ENCODE results near the gene CAMK2A.

CAMK2A gene

DNA sequence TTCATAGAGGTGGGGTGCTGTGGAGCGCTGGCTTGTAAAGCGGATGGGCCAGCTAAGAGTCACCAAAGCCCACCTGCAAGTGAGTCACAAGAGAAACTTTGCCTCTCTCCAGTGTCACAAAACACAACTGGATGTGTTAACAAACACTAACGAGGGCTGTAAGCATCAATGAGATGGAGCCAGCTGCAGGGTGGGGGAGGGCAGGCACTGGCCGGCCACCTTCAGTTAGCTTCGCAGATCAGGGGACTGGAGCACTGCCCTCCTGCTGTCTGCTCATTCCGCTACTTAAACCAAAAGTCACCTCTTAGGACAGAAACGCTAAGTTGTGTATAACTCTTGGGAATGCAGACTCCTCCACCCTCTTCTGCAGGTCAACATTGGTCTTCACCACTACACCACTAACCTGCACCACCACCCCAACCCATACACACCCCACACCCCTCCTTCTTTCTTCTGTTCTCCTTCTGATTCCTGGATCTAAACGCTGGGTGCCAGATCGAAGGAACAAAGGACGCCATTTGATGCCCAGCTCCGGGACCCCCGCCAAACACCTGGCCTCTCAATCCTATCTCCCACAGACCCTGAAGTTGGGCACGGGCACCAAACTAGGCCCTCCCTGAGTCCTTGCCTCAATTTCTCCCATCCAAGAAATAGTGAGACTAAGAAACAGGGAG lies 11.1 kb upstream of the CAMK2A start:
- Histone ChIP-seq H3K79me2 (ENCODE audit: insufficient read depth, low read length) (no peaks in the 10 kb centered on the region), H4K20me1 (ENCODE audit: low read depth, low read length) (no peaks in the 10 kb centered on the region), H3K27ac (ENCODE audit: low read depth, low read length) (no peak overlapping the region), H3K4me2 (ENCODE audit: low read depth, low read length, poor library complexity, severe bottlenecking) (no peak overlapping the region), H3K9me3 (ENCODE audit: insufficient read depth, low read length) (no peaks in the 10 kb centered on the region), H3K9me2 (replicated peaks; ENCODE audit: insufficient read depth, low read length) (no peaks in the 10 kb centered on the region), H3K4me3 (ENCODE audit: insufficient read depth, low read length, poor library complexity, severe bottlenecking) (no peak overlapping the region), H3K27me3 (ENCODE audit: low read length) (no peaks in the 10 kb centered on the region), H3K36me3 (ENCODE audit: low read length) (no peaks in the 10 kb centered on the region), H3F3A (ENCODE audit: insufficient read depth) (no peaks in the 10 kb centered on the region), H3K9ac (ENCODE audit: low read length) (no peak overlapping the region), H2AFZ (ENCODE audit: low read depth, low read length, severe bottlenecking) (no peak overlapping the region)
- TF ChIP-seq, protein P1, sequence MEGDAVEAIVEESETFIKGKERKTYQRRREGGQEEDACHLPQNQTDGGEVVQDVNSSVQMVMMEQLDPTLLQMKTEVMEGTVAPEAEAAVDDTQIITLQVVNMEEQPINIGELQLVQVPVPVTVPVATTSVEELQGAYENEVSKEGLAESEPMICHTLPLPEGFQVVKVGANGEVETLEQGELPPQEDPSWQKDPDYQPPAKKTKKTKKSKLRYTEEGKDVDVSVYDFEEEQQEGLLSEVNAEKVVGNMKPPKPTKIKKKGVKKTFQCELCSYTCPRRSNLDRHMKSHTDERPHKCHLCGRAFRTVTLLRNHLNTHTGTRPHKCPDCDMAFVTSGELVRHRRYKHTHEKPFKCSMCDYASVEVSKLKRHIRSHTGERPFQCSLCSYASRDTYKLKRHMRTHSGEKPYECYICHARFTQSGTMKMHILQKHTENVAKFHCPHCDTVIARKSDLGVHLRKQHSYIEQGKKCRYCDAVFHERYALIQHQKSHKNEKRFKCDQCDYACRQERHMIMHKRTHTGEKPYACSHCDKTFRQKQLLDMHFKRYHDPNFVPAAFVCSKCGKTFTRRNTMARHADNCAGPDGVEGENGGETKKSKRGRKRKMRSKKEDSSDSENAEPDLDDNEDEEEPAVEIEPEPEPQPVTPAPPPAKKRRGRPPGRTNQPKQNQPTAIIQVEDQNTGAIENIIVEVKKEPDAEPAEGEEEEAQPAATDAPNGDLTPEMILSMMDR (IDR thresholded peaks at IDR 0.05; ENCODE audit: insufficient read depth, low read length, poor library complexity, severe bottlenecking), result no peak
- no peak for TF ChIP-seq EZH2phosphoT487 (conservative IDR thresholded peaks at IDR 0.05; ENCODE audit: low read length)

DNA sequence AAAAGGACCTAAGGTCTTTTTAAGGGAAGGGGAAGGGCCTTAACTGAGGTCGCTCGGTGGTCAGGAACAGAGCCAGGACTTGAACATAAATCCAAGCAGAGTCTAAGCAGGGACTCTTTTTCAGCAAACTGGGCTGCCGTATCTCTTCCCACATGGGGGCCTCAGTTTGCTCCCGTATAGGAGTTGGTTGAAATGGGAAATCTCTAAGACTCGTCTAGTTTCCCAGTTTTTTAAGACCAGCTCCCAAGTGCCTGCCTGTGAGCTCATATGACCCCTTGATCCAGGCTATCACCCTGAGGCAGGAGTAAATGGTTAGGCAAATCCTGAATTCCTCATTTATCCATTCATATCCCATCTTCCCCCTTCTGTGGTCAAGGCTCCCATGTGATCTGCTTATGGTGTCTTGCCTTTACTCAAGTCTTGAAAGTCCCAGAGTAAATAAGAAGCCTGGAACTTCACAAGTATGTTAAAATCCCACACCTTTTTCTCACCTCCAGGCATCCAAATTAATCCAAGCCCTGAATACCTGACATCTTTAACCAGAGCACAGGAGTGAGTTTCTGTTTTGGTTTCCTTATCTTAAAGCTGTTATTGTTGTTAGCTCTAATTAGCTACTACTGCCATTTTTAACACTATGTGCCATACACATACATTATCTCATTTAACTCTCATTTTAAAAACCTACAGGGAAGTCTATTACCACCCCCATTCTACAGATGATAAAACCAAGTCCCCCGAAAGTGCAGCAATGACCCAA lies 10.2 kb upstream of the CAMK2A start:
- Histone ChIP-seq H3K27ac (ENCODE audit: low read depth, low read length) (no peak overlapping the region), H3K9me2 (replicated peaks; ENCODE audit: insufficient read depth, low read length) (no peaks in the 10 kb centered on the region), H3K4me3 (ENCODE audit: insufficient read depth, low read length, poor library complexity, severe bottlenecking) (no peak overlapping the region), H3K9ac (ENCODE audit: low read length) (no peak overlapping the region), H3K9me3 (ENCODE audit: insufficient read depth, low read length) (no peaks in the 10 kb centered on the region), H3K4me2 (ENCODE audit: low read depth, low read length, poor library complexity, severe bottlenecking) (no peak overlapping the region), H2AFZ (ENCODE audit: low read depth, low read length, severe bottlenecking) (no peak overlapping the region), H4K20me1 (ENCODE audit: low read depth, low read length) (no peaks in the 10 kb centered on the region), H3K36me3 (ENCODE audit: low read length) (no peaks in the 10 kb centered on the region), H3K27me3 (ENCODE audit: low read length) (no peaks in the 10 kb centered on the region), H3F3A (ENCODE audit: insufficient read depth) (no peaks in the 10 kb centered on the region), H3K79me2 (ENCODE audit: insufficient read depth, low read length) (no peaks in the 10 kb centered on the region)
- no peak for TF ChIP-seq EZH2phosphoT487 (conservative IDR thresholded peaks at IDR 0.05; ENCODE audit: low read length)
- TF ChIP-seq, protein P1 (IDR thresholded peaks at IDR 0.05; ENCODE audit: insufficient read depth, low read length, poor library complexity, severe bottlenecking), result no peak

DNA sequence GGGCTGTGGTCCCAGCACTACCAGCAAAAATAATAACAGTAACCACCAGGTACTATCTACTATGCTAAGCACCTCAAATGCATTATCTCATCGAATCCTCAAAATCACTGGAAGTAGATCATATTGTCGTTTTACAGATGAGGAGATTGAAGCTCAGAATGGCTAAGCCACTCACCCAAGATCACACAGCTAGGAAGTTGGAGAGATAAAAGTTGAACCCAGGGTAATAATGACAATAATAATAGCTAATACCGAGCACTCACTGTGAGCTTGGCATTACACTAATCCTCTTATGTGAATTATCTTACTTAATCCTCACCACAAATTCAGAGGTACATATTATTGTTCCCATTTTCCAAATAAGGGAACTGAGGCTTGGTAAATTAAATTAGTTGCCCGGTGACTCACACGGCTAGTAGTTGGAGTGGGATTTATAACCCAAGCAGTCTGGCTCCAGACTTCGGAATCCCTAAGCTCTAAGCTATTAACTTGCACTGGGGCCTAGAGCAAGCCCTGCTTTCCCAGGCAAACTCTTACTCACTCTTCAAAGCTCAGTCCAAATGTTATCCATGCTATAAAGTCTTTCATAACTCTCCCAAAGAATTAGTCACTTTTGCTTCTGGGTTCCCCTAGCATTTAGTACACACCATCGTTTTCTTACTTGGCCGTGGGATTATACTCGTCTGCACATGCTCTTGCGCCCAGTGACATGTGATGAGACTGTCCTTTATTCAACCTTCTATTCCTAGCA lies 9.3 kb upstream of the CAMK2A start:
- Histone ChIP-seq H3K79me2 (ENCODE audit: insufficient read depth, low read length) (no peaks in the 10 kb centered on the region), H3K4me3 (ENCODE audit: insufficient read depth, low read length, poor library complexity, severe bottlenecking) (no peak overlapping the region), H3F3A (ENCODE audit: insufficient read depth) (no peaks in the 10 kb centered on the region), H3K4me2 (ENCODE audit: low read depth, low read length, poor library complexity, severe bottlenecking) (no peak overlapping the region), H4K20me1 (ENCODE audit: low read depth, low read length) (no peaks in the 10 kb centered on the region), H3K27ac (ENCODE audit: low read depth, low read length) (no peak overlapping the region), H2AFZ (ENCODE audit: low read depth, low read length, severe bottlenecking) (no peak overlapping the region), H3K9me2 (replicated peaks; ENCODE audit: insufficient read depth, low read length) (no peaks in the 10 kb centered on the region), H3K36me3 (ENCODE audit: low read length) (no peaks in the 10 kb centered on the region), H3K9ac (ENCODE audit: low read length) (no peak overlapping the region), H3K9me3 (ENCODE audit: insufficient read depth, low read length) (no peaks in the 10 kb centered on the region), H3K27me3 (ENCODE audit: low read length) (no peaks in the 10 kb centered on the region)
- no peak for TF ChIP-seq EZH2phosphoT487 (conservative IDR thresholded peaks at IDR 0.05; ENCODE audit: low read length)
- TF ChIP-seq, protein P1 (IDR thresholded peaks at IDR 0.05; ENCODE audit: insufficient read depth, low read length, poor library complexity, severe bottlenecking), result no peak
